Measurements from ENCODE around the gene SYNGR3.

DNA sequence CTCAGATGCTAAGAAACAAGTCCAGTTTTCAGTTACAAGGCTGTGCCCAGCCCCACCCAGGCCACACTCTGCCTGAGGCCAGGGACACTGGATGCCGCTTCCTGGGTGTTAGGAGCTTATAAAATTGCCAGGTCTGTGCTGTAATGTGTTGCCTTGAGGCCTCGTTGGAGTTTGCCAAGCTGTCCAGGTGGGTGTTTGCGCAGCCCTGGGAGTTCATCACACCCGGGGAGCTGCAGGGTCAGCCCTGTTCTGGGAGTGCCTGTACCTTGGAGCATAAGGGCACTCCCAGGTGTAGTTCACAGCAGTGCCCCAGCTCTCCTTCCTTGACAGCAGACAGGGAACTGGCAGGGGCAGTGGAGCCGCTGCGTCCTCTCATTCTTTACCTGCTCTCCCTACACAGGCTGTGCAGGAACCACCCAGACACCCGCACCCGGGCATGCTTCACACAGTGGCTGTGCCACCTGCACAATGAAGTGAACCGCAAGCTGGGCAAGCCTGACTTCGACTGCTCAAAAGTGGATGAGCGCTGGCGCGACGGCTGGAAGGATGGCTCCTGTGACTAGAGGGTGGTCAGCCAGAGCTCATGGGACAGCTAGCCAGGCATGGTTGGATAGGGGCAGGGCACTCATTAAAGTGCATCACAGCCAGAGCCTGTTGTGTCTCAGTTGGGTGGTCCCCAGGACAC, 4.2 kb upstream of the SYNGR3 start:
- TF ChIP-seq, protein P1, sequence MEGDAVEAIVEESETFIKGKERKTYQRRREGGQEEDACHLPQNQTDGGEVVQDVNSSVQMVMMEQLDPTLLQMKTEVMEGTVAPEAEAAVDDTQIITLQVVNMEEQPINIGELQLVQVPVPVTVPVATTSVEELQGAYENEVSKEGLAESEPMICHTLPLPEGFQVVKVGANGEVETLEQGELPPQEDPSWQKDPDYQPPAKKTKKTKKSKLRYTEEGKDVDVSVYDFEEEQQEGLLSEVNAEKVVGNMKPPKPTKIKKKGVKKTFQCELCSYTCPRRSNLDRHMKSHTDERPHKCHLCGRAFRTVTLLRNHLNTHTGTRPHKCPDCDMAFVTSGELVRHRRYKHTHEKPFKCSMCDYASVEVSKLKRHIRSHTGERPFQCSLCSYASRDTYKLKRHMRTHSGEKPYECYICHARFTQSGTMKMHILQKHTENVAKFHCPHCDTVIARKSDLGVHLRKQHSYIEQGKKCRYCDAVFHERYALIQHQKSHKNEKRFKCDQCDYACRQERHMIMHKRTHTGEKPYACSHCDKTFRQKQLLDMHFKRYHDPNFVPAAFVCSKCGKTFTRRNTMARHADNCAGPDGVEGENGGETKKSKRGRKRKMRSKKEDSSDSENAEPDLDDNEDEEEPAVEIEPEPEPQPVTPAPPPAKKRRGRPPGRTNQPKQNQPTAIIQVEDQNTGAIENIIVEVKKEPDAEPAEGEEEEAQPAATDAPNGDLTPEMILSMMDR (IDR thresholded peaks at IDR 0.05; ENCODE audit: insufficient read depth, low read depth, low read length), result no peak
- TF ChIP-seq EZH2 (IDR thresholded peaks at IDR 0.05; ENCODE audit: insufficient read depth, low read length), result no peak
